GM12891 (cell line): Measurements from ENCODE around the gene BCAS1.

Experiments used
- DNase-seq: peaks from one replicate; pipeline ENCODE4 v3.0.0; 2011; ENCODE audit warnings: low spot score; ENCODE audit not compliant: insufficient read length
- FAIRE-seq: peaks from 2 replicates; lab custom pipeline; 2011; peaks lifted over from hg19 to GRCh38; lab: Jason Lieb, UNC
- PAX5 ChIP-seq: IDR thresholded peaks from 2 replicates; pipeline ENCODE4 v1.6.1; 2011; ENCODE audit warnings: low read length, moderate library complexity, mild to moderate bottlenecking; ENCODE audit not compliant: insufficient read depth, severe bottlenecking
- POLR2A ChIP-seq: IDR thresholded peaks from 2 replicates; pipeline ENCODE4 v1.6.1; 2011; ENCODE audit warnings: low read depth, low read length, control low read depth
- POLR2AphosphoS5 ChIP-seq: IDR thresholded peaks from 2 replicates; pipeline ENCODE4 v1.6.1; 2011; ENCODE audit warnings: low read depth, low read length, control low read depth
- POU2F2 ChIP-seq: IDR thresholded peaks from 2 replicates; pipeline ENCODE4 v1.6.1; 2011; ENCODE audit warnings: low read depth, mild to moderate bottlenecking, control low read depth, low read length, moderate library complexity
- SPI1 ChIP-seq: IDR thresholded peaks from 2 replicates; pipeline ENCODE4 v1.6.1; 2011; ENCODE audit warnings: low read depth, low read length, control low read depth
- TAF1 ChIP-seq: IDR thresholded peaks from 2 replicates; pipeline ENCODE4 v1.6.1; 2011; ENCODE audit warnings: low read depth, low read length, control low read depth

The BCAS1 gene

DNA sequence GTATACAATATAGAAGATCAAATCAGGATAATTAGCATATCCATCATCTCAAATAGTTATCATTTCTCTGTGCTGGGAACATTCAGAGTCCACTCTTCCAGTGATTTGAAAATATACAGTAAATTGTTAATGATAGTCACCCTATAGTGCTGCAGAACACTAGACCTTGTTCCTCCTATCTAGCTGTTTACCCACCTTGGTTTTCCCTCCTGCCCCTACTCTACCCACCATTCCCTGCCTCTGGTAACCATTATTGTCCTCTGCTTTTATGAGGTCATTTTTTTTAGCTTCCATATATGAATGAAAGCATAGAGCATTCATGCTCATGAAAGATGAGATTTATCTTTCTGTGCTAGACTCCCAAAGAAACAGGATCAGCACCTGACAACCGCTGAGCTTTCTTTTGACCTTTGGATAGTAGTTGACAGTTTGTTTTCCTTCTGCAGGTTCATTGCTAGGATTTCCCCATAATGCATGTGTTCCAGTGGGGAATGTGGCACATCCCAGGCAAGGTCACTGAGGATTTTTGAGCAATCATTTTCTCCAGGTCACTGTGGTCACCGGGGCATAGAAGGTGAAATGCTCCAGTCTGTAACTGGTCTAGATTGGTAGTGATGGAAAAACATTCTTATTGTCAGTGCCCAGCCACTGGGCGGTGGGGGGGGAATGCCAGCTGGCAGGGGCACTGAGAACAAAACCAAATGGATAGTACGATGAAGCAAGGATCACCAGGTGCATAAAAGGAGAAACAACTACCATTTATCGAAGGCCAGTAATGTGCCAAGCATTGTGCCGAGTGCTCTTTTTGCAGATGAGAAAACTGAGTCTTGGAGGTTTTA, 33.6 kb upstream of the BCAS1 start:
- no peak for FAIRE-seq
- no peak for TF ChIP-seq POU2F2
- TF ChIP-seq POLR2AphosphoS5 = no peak
- no peak for TF ChIP-seq PAX5
- no peak for TF ChIP-seq SPI1
- no peak for DNase-seq

- TF ChIP-seq PAX5 (no peak), SPI1 (0 out of 2 replicates have a peak, but pooled peaks have one; percentile 2), TAF1 (no peak), POLR2AphosphoS5 (no peak), POU2F2 (no peak), POLR2A (no peak)
- peak; percentile 34 for DNase-seq
- FAIRE-seq = no peak
Measured at GRCh38 chr20:54103067-54103761, 32.8 kb upstream of the BCAS1 start.

DNA sequence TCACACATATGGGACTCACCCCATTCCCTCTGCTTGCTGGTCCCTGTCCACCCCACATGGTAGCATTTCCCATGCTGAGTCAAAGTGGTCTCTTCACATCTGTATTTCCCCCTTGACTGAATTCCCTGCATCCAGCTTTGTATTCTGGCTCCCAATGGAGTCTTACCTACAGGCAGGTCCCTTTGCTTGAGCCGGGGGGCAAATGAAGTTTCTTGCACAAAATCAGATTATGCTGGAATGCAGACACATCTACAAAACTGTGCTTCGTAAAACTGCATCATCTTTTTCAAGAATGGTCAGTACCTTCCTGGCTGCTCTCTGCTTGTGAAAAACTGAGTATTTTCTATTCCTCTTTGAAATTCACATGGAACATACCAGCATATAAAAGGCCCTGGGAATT, 32.1 kb upstream of the BCAS1 start:
- TF ChIP-seq SPI1 = no peak
- TF ChIP-seq TAF1 = no peak
- no peak for TF ChIP-seq POLR2AphosphoS5
- no peak for TF ChIP-seq POU2F2
- no peak for TF ChIP-seq POLR2A
- TF ChIP-seq PAX5 = no peak
- FAIRE-seq = no peak
- DNase-seq = no peak

- no peak for TF ChIP-seq POLR2A
- no peak for TF ChIP-seq PAX5
- TF ChIP-seq POLR2AphosphoS5 = no peak
- no peak for TF ChIP-seq TAF1
- TF ChIP-seq POU2F2 = no peak
- TF ChIP-seq SPI1 = no peak
- DNase-seq (no peak), FAIRE-seq (no peak)
Measured at GRCh38 chr20:54100563-54100962, 30.2 kb upstream of the BCAS1 start.

DNA sequence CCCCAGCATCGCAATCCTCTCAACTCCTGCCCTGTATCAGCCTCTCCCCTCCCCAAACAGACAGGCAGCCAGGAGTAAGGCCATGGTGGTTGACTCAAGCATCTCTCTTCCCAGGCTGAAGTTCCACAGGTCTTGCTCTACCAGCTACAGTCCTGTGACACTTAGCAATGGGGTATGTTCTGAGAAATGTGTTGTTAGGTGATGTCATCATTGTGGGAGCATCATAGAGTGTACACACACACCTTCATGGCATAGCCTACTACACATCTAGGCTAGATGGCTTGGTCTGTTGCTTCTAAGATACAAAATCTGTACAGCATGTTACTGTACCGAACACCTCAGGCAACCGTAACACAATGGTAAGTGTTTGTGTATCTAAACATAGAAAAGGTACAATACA, 29.5 kb upstream of the BCAS1 start:
- FAIRE-seq = no peak
- DNase-seq = no peak
- TF ChIP-seq POLR2AphosphoS5 (no peak), PAX5 (no peak), POLR2A (no peak), TAF1 (no peak), SPI1 (no peak), POU2F2 (no peak)

- DNase-seq = no peak
- TF ChIP-seq POU2F2 (no peak), SPI1 (no peak), PAX5 (no peak), POLR2AphosphoS5 (no peak), TAF1 (no peak), POLR2A (no peak)
- FAIRE-seq = no peak
Measured at GRCh38 chr20:54098047-54098446, 27.7 kb upstream of the BCAS1 start.

DNA sequence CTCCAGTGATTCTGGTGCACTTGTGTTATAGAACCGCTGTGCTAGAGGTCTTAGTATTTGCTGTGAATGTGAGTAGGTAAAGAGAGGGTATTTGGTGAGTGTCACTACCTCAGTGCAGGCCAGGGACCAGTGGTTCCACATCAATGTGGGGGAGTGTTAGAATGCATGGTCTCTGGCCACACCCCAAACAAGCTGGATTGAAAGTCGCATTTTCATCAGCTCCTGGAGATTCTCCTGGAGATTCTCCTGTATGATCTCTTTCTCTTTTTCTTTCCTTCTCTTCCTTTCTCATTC, 26.8 kb upstream of the BCAS1 start:
- FAIRE-seq (no peak), DNase-seq (no peak)
- TF ChIP-seq POU2F2 = no peak
- TF ChIP-seq POLR2AphosphoS5 = no peak
- TF ChIP-seq SPI1 = no peak
- TF ChIP-seq TAF1 = no peak
- no peak for TF ChIP-seq POLR2A
- no peak for TF ChIP-seq PAX5

DNA sequence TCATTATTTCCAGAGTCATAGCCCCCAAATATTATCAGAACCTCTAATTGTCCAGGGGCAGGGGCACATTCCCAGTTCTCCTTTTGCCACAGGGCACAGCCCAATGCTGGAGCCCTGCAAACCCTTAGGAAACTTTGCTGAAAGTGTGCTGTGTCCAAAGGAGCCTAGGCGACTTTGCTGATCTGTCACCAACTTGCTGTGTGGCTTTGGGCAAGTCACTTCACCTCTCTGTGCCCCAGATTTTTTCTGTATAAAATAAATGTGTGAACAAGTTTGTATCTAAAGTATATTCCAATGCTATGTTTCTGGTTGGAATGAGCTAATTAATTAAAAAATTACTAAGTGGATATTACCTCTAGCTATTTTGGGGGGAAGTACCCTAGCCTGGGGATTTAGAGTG, 25.4 kb upstream of the BCAS1 start:
- TF ChIP-seq PAX5 (no peak), POU2F2 (no peak), TAF1 (no peak), SPI1 (no peak), POLR2A (no peak), POLR2AphosphoS5 (no peak)
- no peak for DNase-seq
- FAIRE-seq = no peak

DNA sequence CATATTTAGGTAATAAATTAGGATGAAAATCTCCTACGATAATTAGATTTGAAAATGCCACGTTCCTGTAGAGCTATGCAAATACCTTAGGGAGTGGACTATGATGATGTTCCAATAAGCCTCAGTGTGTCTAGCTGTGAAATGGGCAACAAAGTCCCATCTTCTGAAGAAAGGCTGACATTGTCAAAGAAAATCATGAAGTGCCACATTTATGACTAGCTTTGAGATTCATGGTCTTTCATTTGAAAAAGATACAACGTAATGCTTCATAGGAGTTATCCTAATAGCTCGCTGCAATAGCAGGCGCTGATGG, 23.8 kb upstream of the BCAS1 start:
- TF ChIP-seq POLR2A (no peak), POLR2AphosphoS5 (no peak), PAX5 (no peak), TAF1 (no peak), POU2F2 (no peak), SPI1 (no peak)
- DNase-seq (no peak), FAIRE-seq (no peak)
